Hindlimb muscle (tissue), 1 donor: ENCODE results near the gene CCL18. TPM values are rescaled to one million over a fixed set of nuclear protein-coding genes. Genes with fewer than 3 reads are reported as not detected.
"Not testable (repeated sequence)": the region's sequence is repeated elsewhere in the genome, so short reads cannot be mapped to it uniquely, and the experiment has no call there.

Experiments used
- DNase-seq: peaks from one replicate; pipeline ENCODE4 v3.0.0-alpha.2; 2013
- polyA plus RNA-seq: library from polyadenylated mRNA; unstranded; fragments of 120-200 nt; gene quantifications from one replicate; pipeline ENCODE4 v1.2.1, GENCODE V29; 2013; ENCODE audit not compliant: insufficient read length

Gene CCL18
- polyA plus RNA-seq, 1 donor: not detected

DNA sequence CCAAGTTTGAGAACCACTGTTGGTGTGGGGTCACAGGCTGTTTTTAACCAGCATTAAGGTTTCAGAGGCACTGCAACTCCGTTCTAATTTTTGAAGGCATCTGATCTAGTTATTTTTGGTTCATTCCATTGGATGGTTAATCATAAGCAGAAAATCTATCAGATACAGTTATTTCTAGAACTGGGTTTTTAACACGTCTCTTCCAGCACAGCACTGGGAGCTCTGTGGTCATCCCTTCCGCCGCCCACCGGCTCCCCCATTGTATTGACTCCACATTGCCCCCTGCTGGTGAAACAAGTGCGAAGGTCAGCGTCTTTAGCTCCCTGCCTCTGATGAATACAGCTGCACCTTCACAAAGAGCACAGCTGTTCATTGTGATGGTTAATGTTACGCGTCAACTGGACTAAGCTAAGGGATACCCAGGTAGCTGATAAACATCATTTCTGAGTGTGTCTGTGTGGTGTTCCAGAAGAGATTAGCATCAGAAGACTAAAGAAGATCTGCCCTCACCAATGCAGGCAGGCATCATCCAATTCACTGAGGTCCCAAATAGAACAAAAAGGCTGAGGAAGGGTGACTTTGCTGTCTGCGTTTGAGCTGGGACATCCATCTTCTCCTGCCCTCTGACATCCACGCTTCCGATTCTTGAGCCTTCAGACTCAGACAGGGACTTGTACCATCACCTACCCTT is 8.5 kb downstream of the CCL18 start:
- DNase-seq: no peak

DNA sequence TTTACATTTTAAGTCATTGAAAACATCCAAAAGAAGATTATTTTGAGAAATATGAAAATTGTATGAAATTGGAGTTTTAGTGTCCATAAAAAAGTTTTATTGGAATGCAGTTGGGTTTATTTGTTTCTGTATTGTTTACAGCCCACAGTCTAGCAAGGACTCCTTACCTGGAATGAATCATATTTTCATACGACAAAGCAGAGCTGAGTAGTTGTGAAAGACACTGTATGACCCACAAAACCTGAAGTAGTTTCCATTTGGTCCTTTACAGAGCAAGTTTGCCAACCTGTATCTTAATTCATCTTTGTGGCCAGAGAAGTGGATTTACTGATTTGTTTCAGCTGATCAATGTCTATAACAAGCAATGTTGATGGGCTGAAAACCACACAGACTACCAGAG is 10.3 kb downstream of the CCL18 start:
- DNase-seq: no peak

DNA sequence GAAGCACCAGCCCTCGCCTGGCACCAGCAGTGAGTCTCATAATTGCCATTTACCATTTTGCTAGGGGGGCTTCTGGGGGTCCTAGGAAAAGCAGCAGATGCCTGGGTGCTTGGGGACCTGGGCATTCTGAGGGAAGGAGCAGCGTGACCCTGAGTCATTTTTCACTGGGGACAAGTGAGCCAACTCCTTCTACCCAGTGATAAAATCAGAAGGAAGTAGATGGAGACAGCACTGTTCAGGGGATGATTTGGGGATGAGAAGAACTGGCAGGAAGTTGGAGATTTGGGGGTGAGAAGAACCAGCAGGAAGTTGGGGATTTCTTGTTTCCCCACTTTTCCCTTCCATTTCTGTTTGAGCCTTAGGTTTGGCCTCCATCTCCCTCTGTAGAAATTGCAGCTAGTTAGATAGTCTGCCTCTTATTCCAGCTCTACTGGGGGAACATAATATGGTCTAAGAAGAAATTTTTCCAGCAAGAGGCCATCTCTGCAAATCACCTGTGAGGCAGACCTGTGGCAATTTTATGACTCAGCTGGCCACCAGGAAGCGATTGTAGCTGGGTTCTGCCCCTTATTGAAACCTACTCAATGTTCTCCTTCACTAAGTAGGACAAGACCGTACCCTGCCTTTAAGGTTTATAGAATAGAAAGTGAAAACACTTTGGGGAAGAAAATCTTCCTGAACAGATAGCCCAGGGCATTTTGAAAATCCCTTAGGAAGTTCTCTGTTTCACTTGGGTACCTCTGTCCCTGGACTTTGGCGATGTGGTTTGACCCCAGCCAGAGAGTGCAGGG is 17.8 kb downstream of the CCL18 start:
- DNase-seq: not testable (repeated sequence)

DNA sequence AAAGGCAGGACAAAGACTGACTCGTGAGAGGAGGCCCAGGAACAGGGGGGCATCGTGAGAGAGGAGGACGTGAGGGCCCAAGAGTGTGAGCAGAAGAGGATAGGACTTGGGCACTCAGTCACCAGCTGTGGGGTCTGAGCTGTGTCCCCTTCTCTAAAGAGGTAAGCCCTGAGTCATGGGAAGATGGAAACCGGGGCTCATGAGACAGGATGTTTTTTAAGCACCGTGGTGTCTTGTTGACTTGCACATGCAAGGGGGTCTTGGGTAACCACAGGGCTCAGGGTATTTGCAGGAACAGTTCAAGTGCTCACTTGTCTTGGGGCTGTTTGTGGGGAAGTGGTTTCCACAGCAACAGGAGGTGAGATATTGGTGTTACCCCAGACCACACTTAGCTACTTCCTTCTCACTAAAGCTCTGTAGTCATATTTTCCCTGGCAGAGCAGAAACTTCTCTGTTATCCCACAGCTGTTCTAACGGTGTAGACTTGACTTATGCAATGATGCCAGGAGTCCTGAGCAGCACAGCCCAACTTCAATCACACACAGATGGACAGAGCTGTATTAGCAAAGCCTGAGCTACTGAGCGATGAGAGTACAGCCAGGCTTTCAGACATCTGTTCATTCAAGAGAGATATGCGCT is 18.5 kb downstream of the CCL18 start:
- peak; percentile 18 for DNase-seq

DNA sequence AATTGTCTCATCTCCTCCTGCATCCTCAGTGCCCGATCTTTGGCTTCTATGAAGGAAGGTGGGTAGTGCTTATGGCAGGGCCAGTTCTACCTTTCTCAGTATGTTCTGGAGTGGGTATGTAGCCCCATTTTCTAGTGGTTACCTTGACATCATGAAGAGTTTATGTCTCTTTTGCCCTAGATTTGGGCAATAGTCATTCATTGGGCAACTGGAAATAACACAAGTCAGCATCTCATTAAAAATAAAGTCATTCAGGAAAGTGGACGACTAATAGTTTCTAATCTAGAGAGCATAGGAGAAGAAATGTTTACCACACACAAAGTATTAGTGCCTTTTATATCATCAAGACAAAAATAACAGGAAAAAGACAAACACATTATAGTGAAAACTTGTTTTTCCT is 19.6 kb downstream of the CCL18 start:
- DNase-seq: not testable (repeated sequence)

DNA sequence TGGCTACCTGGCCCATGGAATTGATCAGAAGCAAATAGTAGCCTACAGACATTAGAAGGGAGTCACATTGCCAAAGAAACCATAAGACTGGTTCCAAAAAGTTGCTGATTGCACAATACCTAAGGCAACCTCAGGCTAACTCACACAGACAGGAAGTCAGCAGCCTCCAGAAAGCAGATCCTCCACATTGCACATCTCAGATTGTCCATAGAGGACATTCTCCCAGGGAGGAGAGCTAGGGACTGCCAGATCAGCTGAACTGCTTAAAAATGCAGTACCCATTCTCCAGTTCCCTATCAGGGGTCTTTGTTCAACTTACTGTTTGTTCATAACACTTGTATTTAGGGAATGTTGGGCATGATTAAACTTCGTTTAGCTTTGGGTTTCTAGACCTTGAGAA is 21.7 kb downstream of the CCL18 start:
- DNase-seq: no peak

DNA sequence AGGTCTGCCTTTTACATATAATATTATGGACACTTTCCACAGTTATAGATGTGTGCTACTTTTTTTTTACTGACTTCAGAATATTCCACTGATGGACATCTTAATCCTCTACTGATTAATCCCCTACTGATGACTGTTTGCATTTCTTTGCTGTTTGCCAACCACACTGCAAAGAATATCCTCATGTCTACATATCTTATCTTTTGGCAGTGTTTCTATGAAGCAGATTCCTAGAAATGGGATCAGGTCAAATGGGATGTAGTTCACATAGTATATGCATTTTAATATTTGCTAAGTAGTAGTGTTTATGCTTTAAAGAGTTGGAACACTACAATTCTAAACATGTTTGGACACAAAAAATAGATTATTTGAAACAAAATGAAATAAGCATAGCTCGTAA is 22.7 kb downstream of the CCL18 start:
- no peak for DNase-seq

DNA sequence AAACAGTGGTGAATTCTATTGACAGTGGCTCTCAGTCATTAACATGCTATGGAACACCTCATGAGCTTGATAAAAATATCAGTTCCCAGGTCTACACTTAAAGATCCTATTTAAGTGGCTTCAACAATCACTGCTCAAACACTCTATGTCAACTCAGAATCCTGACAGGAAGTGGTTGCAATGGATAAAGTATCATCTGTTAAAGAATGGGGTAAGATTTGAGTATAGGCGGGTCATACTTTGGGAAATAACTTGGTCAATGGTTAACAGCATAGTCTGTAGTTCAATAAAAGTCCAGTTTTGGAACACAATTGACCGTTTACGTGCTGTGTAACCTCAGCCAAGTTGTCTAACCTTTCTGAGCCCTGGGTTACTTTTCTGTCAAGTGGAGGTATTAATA is 23.4 kb downstream of the CCL18 start:
- not testable (repeated sequence) for DNase-seq

DNA sequence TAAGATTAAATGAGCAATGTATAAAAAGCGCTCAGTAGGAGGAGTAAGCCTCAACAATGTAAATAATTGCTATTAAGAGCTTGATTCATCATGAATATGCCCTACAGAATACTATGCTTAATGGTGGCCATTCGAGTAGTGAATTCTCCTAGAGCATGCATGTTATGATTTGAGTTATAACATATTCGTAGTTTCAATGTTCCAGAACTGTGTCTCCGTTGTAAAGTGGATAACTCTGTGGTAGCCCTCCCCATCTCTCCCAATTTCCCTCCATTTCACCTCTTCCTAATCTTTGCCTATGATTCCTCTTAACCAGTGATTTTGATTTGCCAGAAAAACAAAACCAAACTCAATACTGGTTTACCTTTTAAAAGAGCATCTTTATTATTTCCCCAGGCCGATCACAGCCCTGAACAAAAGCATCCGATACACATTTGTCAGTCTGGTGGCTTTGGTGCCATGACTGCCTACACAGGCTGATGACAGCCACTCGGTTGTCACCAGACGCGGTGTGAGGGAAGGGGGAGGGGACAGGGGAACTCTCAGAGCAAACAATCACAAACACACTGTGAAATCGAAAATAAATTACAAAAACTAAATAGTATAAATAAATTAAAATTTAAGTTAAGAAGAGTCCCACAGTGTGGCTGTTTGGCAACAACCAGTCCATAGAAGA is 24.0 kb downstream of the CCL18 start:
- DNase-seq: not testable (repeated sequence)

DNA sequence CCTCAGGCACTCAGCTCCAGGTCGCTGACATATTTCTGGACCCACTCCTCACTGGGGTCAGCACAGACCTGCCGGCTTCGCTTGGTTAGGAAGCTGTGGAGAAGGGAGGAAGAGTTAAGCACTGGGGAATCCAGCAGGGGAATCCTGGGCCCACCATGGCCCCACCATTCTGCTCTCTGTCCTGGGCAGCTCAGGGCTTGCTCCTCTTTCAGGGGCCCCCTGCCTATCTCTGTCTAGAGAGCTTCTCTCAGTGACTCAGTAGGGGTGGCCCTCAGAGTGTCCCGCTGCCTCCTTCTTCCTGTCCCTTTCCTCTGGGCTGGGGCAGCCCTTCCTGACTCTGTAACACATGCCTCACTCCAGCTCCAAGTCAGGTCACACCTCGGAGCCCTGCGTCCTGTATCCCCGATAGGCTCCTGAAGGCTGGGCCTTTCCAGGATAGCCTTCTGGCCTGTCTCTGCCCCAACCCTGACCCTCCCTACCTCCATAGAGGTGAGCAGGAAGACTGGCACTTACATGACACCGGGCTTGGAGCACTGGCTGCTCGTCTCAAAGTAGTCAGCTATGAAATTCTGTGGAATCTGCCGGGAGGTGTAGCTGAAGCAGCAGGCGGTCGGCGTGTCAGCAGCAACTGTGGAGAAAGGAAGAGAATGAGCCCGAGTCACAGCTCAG is 24.7 kb downstream of the CCL18 start:
- no peak for DNase-seq

DNA sequence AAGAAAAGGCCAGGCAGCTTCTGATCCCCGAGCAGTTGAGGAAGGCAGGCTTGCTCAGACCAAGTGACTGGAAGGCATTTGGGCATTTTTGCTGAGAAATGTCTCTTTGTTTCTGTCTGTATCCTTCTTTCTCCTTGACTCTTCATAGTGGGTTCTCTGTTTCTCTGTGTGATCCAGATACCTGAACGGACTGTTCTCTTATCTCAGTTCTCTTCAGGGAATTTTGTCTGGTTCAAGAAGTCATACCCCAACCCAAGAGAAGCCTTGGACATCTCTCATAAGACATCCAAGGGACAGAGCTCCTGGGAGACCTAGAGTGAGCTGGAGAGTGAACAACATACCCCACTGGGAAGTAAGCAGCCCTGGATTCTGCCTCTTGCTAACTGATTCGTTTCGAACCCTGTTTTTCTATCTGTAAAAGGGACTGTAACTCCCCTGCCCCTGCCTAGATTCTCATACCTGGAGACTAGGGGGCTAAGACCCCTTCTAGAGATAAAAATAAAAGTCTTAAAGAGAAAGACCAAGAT is 25.3 kb downstream of the CCL18 start:
- DNase-seq: no peak

DNA sequence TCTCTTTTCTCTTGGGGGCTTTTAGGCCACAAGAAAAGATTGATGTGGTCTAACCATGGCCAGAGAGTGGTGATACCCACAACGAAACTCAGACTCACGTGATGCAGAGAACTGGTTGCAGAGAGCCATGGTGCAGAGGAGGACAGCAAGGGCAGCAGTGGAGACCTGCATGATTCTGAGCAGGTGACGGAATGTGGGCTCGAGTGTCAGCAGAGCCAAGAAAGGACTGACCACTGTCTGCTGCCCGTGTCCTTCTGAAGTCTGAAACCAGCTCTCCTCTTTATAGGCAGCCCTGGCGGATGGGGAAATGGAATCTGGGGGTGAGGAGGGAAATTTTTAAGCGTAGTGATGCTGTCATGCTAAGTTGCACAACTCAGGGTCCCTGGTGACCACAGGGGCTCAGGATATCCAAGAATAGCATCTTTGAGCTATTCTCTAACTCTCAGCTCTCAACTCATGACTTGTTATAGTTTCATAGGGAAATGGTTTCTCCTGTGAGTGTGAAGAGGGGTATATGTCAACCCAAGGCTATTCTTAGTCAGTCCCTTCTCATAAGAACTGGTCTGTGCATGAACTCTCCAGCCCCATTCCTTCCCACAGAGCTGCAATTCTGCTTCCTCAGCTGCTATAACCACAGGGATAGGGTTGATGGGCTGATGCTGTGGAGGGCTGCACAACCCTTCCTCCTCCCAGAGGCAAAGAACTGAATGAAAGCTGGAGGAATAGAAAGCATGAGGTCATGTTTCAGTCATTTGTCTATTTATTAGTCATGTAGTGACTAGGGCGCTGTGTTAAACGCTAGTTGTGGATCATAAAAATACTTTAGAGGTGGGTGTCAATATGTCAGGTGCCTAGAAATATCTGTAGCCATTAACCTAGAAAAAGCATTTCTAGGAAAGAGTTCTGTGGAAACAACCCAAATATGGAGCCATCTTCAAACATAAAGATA is 26.1 kb downstream of the CCL18 start, which contains the start of gene CCL3:
TSS of gene CCL3 (minus strand) at position 256 of the 949 bp plus-strand sequence. CDS start at position 171, 85 bp downstream.
- peak; percentile 41 for DNase-seq

DNA sequence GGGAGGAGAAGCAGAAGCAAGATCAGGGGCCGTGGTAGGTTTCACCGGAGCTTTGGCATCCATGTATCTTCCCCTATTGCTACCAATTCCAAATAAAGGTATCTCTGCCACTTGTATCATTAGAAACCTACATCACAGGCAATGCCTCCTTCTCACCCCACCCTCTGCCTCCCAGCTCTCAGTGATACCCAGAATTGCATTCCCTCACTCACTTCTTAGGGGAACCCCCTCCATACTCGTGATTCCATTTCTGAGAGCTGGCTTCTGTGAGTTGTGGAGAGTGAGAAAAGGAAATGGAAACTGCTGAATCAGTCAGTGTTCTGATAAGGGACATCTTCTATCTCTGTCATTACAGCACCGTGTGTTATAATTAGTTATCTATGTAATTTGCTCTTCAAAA is 28.2 kb downstream of the CCL18 start:
- DNase-seq: no peak

DNA sequence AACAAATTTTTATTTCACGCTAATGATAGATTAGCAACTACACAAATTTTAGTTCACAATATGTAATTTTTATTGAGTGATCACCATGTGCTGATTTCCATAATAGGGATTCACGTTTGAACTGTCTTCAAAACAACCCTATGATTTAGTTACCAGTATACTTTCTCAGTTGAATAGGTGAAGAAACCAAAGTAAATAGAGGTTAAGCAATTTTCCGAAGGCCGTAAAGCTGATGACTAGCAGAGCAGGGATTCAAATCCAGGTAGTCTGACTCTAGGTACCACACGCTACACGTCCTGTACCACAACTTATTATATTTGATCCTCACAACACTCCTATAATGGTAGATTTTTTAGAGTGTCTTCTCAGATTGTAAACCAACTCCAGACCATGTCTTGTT is 28.6 kb downstream of the CCL18 start:
- not testable (repeated sequence) for DNase-seq

DNA sequence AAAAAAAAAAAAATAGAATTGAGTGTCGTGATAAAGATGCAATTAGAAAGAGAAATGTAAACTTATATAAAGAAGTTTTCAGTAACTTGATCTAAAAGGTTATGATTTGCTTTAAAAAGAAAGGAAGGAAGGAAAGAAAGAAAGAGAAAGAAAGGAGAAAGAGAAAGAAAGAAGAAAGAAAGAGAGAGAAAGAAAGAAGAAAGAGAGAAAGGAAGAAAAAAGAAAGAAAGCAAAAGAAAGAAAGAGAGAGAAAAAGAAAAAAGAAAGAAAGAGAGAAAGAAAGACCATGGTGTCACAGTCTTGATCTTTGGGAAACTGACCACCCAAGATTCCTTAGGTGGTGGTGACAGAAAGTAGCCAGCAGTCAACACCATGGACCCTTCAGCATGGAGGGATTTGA is 30.2 kb downstream of the CCL18 start:
- DNase-seq: no peak

DNA sequence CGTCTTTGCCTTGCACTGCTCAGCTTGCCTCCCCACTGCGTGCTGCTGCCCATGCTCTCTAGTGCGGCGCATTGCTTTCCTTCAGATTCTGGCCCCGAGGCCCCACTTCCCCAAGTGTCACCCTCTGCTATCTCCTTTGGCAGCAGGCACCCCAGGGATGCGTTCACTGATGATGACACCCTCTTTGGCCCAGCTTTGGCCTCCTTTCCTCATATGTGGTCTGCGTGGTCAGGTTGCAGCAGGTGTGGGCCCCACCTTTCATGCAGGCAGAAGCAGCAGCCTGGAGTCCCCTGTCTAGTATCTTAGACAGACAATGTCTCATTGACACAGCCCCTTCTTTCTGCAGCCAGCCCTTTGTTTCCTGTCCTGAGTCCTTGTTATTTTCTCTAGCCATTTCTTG is 30.7 kb downstream of the CCL18 start:
- DNase-seq: no peak

DNA sequence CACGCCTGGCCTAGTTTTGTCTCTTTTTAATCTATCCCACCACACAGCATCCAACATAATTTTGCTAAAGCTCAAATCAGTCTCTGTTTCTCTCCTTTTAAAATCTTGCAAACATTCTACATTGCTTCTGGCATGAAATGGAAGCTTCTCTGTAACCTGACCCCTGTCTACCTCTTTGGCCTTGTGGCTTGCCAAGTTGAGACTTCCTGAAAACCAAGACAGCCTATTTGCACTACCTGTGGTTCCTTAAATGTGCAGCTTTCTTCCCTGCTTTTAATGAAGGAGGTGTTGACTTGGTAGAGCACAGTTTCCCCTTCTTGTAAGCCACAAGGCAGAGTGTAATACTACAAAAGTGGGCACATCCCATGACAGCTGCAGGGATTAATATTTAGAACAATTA is 31.9 kb downstream of the CCL18 start:
- no peak for DNase-seq

DNA sequence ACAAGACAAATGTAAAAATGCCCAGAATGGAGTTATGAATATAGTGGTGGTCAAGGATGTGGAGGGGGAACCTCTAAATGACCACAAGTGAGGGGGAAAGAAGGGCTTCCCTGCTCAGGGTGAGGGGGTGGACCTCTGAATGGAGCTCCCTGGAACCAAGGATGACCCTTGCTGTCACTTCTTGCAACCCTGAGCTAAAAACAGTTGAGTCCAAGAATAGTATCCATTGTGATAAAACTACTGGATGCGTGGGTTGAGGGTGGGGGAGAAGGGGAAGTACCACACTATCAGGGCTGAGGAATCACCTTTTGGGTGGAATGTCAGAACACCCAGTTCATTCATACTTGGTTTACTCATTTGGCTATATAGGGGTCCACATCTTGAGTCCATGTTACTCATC is 34.9 kb downstream of the CCL18 start:
- not testable (repeated sequence) for DNase-seq

DNA sequence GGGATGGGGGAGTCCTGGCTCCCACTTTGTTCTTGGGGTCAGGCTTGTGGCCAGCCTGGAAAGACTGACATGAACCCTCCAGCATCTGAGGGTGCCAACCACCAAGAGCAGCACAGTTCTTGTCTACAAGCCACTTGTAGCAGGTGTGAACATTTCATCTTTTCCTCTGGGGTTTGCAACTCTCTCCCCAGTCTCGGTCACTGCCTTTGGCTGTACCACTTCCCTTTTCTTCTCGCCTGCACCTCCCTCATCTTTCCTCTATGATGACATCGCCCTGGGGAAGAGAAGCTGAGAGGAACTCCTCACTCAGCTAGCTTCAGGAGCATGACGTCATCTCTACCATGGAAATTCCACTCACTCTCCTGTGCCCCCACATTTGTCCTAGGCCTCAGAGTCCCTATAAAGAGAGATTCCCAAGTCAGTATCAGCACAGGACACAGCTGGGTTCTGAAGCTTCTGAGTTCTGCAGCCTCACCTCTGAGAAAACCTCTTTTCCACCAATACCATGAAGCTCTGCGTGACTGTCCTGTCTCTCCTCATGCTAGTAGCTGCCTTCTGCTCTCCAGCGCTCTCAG is 39.4 kb downstream of the CCL18 start, which contains the start of gene CCL4:
TSS of gene CCL4 (plus strand) at position 427 of the 575 bp plus-strand sequence. CDS start at position 506, 79 bp downstream.
- peak; percentile 13 for DNase-seq

DNA sequence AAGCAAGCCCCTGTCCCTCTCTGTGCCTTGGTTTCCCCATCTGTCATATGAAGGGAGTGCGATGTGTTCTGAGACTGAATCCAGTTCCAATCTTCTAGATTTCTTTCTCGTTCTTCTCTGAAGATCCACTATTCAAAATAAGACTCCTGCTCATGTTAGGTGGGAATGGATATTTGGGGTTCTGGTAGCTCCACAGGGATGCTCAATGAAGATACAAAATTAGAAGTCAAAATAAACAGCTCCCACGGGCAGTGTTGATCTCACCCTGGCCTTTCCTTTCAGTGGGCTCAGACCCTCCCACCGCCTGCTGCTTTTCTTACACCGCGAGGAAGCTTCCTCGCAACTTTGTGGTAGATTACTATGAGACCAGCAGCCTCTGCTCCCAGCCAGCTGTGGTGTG is 40.2 kb downstream of the CCL18 start:
- not testable (repeated sequence) for DNase-seq
